PFSK-1 (cell line): Measurements from ENCODE around the gene FIBP.

Source experiments
- FOXP2 ChIP-seq: optimal IDR thresholded peaks from 2 replicates; pipeline ENCODE3; 2011; ENCODE audit warnings: borderline replicate concordance, control low read depth, inconsistent platforms; ENCODE audit not compliant: insufficient read depth; ENCODE audit errors: extremely low read length, extremely low read depth
- POLR2AphosphoS5 ChIP-seq: IDR thresholded peaks from 2 replicates; pipeline ENCODE4 v1.6.1; 2012; ENCODE audit warnings: low read depth, mild to moderate bottlenecking, control low read depth, low read length, moderate library complexity
- REST ChIP-seq, 2 experiments: IDR thresholded peaks; 2 replicates each; pipeline versions ENCODE4 v1.6.1 to v1.8.0; 2011 to 2012; ENCODE audit warnings: low read depth in 2 of 2, low read length in 2 of 2, control low read depth in 1 of 2, inconsistent platforms in 1 of 2, mild to moderate bottlenecking in 1 of 2, moderate library complexity in 1 of 2; ENCODE audit not compliant: insufficient read depth in 1 of 2
- SIN3A ChIP-seq: IDR thresholded peaks from 2 replicates; pipeline ENCODE4 v1.6.1; 2012; ENCODE audit warnings: mild to moderate bottlenecking, low read length, moderate library complexity, borderline replicate concordance; ENCODE audit not compliant: insufficient read depth
- TAF1 ChIP-seq: IDR thresholded peaks from 2 replicates; pipeline ENCODE4 v1.6.1; 2012; ENCODE audit warnings: low read length, control low read depth, borderline replicate concordance; ENCODE audit not compliant: insufficient read depth

FIBP gene

GRCh38 chr11:65906602-65907001 lies 18.3 kb upstream of the FIBP start:
- no peak for TF ChIP-seq POLR2AphosphoS5
- no peak for TF ChIP-seq TAF1
- no peak for TF ChIP-seq REST (IDR thresholded peaks at IDR 0.05; ENCODE audit: insufficient read depth in 1 of 2, low read depth in 2 of 2, low read length in 2 of 2)
- TF ChIP-seq SIN3A = no peak
- no peak for TF ChIP-seq FOXP2

GRCh38 chr11:65903715-65904114 lies 15.4 kb upstream of the FIBP start:
- TF ChIP-seq SIN3A = no peak
- TF ChIP-seq REST (IDR thresholded peaks at IDR 0.05; ENCODE audit: insufficient read depth in 1 of 2, low read depth in 2 of 2, low read length in 2 of 2) = no peak
- no peak for TF ChIP-seq POLR2AphosphoS5
- no peak for TF ChIP-seq FOXP2
- no peak for TF ChIP-seq TAF1

GRCh38 chr11:65903068-65903481 lies 14.8 kb upstream of the FIBP start:
- TF ChIP-seq TAF1 (no peak), FOXP2 (no peak), REST (IDR thresholded peaks at IDR 0.05; ENCODE audit: insufficient read depth in 1 of 2, low read depth in 2 of 2, low read length in 2 of 2) (no peak), SIN3A (no peak), POLR2AphosphoS5 (no peak)

GRCh38 chr11:65900899-65901180 lies 12.6 kb upstream of the FIBP start:
- TF ChIP-seq TAF1 (no peak), SIN3A (no peak), POLR2AphosphoS5 (no peak)

- TF ChIP-seq TAF1 (peak; percentile 92; the same call in 1 of the 2 replicates), SIN3A (peak; percentile 84), POLR2AphosphoS5 (peak; percentile 91), FOXP2 (no peak), REST (IDR thresholded peaks at IDR 0.05; ENCODE audit: insufficient read depth in 1 of 2, low read depth in 2 of 2, low read length in 2 of 2) (peak in 1 of 2 experiments; percentile 58; a peak in 1 of 4 replicates)
These were observed 12.0 kb upstream of the FIBP start, which contains the start of gene FOSL1 for GRCh38 chr11:65900125-65900898. TSS of gene FOSL1 (minus strand) at chr11:65900388. CDS start at chr11:65900339, 49 bp downstream.
